ENCODE results near the gene KLHL26.

Gene KLHL26

DNA sequence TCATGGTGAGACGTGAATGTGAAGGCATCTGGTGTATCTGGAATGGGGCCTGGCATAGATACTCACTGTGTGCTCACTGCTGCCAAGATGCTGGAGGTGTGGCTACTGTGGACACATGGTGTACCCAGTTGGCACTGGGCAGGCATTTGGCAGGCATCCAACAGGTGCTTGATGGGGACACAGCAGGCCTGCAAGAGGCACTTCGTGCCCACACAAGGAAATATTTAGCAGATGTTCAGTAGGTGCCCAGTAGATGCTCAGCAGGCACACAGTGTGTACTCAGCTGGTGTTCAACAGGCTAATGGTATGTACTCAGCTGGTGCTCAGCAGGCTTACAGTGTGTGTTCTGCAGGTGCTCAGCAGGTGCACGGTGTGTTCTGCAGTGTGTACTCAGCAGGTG lies 60.9 kb downstream of the KLHL26 start:
- no peak for DNase-seq

DNA sequence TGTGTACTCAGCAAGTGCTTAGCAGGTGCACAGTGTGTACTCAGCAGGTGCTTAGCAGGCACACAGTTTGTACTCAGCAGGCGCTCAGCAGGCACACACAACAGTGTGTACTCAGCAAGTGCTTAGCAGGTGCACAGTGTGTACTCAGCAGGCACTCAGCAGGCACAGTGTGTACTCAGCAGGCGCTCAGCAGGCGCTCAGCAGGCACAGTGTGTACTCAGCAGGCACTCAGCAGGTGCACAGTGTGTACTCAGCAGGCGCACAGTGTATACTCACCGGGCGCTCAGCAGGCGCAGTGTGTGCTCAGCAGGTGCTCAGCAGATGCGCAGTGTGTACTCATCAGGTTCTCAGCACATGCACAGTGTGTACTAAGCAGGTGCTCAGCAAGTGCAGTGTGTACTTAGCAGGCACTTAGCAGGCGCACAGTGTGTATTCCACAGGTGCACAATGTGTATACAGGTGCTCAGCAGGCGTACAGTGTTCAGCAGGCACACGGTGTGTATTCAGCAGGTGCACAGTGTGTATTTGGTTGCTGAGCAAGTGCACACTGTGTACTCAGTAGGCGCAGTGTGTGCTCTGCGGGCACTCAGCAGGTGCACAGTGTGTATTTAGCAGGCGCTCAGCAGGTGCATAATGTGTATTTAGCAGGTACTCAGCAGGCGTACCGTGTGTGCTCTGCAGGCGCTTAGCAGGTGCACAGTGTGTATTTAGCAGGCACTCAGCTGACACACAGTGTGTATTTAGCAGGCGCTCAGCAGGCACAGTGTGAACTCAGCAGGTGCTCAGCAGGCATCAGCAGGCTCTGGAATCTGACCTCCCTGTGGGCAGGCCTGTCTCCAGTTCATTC lies 61.7 kb downstream of the KLHL26 start:
- DNase-seq = no peak

DNA sequence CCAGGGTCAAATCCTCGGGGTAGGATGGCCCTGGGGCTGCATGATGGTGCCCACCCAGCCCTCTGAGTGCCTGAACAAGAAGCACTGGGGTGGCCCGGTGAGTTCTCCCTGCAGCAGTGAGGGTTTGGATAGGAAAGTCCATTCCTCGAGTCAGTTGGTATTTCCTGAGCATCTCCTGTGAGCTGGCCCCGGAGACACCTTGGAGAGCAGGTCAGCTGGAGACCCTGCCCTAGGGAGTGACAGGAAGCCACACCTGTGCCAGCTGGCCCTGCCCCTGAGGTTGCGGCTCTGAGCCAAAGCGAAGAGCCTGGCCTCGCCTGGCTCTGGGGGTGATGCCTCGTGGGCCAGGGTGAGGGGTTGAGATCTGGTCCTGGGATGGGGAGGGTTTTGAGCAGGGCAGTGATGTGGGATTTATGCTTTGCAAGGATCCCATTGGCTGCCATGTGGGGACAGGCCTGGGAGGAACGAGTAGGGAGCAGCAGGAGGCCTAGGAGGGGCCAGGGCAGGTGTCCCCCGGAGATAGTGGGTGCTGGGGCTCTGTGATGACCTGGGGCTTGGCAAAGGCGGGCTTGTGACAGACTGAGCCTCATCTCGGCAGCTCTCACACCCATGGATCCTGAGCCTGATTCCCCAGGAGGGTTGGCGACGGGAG lies 62.7 kb downstream of the KLHL26 start:
- DNase-seq = no peak

DNA sequence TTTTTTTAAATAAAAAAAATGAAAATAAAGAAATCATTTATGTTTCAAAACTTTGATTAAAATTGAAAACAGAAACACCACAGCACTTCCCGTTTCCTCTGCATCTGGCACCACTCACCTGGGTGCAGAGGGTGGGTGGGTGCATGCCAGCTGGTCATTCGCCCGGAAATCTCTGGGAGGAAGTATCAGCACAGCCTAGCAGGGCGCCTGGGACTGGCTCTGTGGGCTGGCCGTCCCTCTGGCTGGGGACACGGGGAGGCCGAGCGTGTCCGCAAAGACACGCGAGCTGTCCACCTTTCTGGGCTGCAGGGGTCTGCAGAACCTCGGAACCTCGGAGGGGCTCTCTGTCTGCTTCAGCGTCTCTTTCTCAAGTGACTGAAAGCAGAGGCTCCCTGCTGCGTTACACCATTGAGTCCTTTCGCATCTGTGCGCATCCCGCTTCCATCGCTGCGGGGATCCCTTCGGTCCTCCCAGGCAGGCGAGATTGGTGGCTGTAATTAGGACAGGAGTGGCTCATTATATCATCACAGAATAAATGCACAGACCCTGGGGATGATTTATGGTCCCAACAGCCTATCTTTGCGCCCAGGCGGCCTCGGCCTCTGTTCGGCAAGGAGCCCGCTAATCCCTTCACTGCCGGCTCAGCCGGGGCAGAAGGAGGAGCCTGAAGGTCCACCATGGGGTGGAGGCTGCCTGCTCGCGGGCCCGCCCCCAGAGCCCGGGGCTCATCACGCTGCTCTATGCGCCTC lies 63.8 kb downstream of the KLHL26 start:
- DNase-seq = peak; percentile 71

DNA sequence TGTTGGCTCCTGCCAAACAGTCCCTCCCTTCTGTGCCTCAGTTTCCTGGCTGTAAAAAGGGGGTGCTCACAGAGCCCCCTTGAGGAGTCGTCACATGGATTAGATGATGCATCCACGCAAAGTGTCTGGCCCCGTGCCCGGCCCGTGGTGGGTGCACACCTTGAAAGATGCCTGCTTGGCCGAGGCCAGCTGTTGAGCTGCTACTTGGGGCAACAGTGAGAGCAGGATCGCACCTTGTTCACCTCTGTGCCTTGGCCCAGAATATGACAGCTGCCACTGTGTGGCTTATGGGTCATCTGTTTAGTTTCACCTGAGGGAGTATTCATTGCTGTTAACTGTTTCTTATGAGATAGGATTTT lies 64.4 kb downstream of the KLHL26 start:
- DNase-seq = no peak

DNA sequence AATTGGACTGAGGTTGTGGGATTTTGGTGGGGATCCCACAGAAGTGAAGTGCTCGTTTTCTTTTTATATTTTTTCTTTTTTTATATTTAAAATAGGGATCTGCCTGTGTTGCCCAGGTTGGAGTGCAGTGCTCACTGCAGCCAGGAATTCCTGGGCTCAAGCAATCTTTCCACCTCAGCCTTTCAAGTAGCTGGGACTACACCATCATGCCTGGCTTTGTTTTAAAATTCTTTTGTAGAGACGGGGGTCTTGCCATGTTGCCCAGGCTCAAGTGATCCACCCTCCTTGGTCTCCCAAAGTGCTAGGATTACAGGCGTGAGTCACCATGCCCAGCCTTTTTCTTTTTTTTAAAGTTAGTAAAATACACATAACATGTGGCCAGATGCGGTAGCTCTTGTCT lies 67.2 kb downstream of the KLHL26 start:
- no peak for DNase-seq

DNA sequence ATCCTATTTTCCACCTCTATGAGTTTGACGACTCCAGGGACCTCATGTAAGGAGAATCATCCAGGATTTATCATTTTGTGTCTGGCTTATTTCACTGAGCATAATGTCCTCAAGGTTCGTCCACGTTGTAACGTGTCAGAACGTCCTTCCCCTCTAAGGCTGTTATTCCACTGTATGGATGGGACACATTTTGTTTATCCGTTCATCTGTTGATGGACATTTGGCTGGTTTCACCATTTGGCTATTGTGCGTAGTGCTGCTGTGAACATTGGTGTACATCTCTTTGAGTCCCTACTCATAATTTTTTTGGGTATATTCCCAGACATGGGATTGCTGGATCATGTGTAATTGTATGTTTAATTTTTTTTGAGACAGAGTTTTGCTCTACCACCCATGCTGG lies 68.1 kb downstream of the KLHL26 start:
- DNase-seq = no peak

DNA sequence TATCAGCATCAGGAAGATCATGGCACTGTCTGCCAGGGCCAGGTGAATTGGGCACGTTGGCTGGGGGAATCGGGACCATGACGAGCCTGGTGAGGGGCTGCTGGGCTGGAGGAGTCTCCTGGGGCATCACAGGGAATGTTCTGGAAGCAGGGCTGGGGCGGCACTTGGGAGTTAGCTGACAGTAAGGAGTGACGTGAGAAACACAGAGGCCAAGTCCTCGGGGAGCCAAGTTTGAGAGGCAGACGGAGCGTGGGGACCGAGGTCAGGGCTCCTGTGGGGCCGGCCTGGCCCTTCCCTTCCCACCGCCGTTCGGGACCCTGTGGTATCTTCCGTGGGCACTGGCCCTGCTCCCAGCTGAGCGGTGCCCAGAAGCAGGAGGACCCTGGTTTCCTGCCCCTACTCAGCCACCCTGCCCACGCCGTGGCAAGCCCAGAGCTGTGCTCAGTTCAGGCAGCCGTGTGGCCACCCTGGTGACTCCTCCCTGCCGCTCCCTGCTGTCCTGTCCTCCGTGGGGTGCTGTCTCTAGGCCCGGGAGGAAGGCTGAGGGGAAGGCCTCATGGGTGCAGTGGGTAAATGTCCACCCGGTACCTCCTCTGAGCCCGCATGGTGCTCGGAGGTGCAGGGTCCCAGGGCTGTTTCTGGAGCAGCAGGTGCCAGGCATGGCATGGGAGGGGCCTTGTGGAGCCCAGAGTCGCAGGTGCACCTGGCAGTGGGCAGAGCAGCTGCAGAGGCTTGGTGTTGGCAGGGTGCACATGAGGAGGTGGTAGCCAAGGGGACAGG lies 71.8 kb downstream of the KLHL26 start:
- no peak for DNase-seq

DNA sequence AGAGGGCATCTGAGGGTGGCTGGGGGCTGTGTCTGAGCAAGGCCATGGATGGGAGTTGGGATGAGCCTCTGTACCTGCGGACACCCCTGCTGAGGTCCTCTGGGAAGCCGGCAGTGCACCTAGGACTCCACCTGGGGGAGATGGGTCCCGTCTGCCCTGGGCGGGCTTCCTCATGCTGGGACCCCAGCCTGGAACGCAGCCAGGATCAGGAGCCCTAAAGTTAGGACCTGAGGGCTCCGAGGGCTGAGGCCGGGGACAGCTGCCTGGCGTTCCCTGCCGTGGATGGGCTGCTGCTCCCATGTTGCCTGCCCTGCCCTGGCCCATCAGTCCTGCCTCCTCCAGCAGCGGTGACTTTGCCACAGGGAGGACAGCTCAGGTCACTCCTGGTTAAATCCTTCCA lies 72.7 kb downstream of the KLHL26 start:
- DNase-seq = no peak

DNA sequence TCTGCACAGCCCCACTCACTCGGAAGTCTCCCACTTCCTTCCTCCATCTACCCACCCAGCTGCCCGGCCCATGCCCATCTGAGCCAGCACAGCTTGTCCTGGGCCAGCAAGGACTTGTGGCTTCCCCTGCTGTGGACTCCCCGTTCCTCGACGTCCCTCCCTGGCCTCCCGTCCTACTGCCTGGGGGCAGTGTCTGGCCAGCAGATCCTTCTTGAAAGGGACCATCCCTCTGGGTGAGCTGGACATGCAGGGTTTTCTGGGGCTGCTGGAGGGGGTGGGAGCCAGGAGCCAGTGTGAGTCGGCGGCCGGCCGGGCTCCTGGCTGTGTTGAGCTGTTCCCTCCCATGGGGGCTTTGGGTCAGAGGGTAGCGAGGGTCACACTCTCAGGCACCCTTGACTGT lies 73.4 kb downstream of the KLHL26 start:
- no peak for DNase-seq

DNA sequence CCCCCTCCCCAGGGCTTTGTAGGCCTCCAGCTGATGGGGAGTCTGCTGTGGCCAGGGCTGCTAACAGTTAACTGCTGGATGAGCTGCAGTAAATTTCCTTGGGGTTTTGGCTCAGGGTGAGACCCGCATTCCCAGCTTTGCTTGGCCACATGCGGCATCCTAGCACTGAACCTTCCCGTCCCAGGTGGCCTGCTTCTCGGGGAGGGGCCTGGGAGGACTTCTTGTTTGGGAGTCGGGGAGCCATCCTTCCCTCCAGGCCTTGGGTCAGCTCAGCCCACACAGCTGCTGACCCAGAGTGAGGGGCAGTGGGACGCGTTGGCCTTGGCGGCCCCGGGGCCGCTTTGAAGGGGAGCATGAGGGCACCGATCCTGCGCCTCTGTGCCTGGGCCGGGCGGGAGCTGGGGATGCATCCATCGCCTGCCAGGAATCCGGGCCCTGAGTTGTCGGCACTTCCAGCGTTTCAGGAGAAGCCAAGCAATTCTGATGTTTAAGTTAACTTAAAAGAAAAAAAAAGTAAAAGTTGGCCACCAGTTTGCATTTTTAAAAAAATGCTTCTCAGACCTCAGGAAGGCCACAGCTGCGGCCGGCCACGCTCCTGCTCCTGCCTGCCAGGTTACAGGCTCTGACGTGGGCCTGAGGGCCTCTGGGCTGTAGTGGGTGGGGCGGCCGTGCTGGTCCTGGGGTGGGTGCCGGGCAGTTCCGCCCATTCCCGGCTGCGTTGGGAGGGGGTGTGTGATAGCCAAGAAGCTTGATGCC lies 74.3 kb downstream of the KLHL26 start:
- DNase-seq = no peak

DNA sequence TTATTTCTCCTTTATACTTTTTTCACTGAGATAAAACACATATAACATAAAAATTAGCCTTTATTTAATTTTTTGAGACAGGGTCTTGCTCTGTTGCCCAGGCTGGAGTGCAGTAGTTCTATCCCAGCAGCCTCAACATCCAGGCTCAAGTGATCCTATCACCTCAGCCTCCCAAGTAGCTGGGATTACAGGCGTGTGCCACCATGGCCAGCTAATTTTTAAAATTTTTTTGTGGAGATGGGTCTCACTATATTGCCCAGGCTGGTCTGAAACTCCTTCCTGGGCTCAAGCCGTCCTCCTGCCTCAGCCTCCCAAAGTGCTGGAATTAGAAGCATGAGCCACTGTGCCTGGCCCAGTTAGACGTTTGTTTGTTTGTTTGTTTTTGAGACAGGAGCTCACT lies 75.1 kb downstream of the KLHL26 start:
- DNase-seq = no peak

DNA sequence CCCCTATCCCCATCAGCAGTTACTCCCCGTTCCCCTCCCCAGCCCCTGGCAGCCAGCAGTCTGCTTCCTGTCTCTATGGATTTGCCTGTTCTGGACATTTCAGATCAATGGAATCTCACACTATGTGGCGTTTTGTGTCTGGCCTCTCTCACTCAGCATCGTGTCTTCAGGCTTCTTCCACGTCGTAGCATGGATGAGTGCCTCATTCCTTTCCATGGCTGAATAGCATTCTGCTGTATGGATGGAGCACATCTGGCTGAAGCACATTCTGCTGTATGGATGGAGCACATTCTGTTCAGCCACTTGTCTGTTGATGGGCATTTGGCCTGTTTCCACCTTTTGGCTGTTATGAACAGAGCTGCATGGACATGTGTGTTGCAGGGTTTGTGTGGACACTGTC lies 76.2 kb downstream of the KLHL26 start:
- no peak for DNase-seq

DNA sequence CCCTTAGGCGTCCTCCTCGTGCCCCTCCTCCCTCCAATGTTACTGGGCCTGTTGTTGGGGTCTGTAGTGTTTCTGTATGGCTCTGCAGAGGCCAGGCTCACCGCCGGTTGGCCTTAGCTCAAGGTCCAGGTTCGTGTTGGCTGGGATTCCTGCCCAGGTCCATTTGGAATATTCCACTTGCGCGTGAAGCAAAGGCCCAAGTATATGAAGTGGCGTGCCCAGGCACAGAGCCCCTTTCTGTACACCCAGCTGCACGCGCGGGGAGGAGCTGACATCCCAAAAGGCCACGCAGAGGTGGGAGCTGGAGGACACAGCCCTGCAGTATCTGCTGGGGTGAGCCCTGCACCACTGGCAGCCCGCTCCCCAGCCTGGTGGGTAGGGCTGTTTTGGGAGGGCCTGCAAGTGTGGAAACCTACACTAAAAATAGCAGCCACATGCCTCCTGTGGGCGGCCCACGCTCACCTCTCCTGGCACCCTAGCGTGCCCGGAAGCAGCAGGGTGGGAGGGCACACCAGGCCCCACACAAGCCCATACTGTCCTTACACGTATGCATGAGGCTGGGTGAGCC lies 76.8 kb downstream of the KLHL26 start:
- DNase-seq = no peak

DNA sequence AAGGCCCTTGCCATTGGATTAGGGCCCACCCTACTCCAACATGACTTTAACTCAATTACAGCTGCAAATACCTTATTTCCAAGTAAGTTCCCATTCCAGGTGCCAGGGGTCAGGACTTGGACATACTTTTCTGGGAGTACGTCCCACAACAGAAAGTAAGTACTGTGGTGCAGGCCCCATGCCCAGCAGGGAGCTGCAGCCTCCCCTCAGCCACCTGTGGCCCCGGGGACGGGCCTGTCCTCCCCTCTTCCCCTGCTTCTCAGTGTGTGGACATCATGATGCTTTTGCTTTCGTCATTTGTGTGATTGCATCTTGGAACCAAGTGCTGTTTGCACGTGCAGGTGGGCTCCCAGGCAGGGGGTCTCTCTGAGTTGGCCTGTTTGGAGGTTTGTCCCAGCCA lies 78.6 kb downstream of the KLHL26 start:
- no peak for DNase-seq

DNA sequence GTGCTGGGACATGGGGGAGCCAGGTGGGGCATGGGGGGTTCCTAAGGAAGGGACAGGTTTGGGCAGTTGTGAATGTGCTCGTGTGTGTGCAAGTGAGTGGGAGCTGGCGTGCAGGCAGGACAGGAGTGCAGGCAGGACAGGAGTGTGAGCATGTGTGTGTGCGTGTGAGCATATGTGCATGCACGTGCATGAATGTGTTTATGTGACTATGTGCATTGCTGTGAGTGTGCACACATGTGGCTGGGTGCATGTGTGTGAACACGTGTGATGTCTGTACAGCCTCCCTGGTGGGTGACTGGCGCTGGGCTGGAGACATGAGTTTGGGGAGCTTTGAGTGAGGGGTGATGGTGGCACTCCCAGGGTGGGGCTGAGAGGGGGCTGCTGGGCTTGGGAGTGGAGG lies 80.0 kb downstream of the KLHL26 start:
- DNase-seq = no peak

DNA sequence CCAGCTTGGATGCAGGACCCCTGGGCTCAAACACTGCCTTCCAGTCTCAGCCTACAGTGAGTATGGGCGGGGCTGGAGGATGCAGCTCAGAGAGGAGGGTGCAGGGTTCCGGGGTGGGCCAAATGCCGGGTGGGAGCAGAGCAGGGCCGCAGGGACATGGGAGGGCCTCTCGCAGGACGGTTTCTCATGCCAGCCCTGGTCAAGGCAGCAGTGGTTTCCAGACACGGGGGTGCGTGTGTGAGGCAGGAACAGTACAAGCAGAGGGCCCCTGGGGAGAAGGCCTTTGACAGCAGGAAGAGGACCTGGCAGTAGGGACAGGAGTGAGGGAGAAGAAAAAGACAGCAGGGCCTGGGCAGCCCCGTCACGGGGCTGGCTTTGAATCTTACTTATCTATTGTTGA lies 80.8 kb downstream of the KLHL26 start:
- no peak for DNase-seq

DNA sequence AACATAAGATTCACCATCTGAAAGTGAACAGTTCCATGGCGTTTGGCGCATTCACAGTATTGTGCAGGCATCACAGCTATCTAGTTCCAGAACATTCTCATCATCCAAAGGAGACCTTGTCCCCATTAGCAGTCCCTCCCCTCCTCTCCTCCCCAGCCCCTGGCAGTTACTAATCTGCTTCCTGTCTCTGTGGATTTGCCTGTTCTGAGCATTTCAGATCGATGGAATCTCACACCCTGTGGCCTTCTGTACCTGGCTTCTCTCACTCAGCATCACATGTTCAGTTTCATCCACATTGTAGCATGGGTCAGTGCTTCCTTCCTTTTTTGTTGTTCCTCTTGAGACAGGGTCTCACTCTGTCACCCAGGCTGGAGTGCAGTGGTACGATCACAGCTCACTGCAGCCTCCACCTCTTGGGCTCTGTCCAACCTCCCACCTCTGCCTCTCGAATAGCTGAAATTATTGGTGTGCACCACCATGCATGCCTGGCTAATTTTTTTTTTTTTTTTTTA lies 81.2 kb downstream of the KLHL26 start:
- DNase-seq = no peak

DNA sequence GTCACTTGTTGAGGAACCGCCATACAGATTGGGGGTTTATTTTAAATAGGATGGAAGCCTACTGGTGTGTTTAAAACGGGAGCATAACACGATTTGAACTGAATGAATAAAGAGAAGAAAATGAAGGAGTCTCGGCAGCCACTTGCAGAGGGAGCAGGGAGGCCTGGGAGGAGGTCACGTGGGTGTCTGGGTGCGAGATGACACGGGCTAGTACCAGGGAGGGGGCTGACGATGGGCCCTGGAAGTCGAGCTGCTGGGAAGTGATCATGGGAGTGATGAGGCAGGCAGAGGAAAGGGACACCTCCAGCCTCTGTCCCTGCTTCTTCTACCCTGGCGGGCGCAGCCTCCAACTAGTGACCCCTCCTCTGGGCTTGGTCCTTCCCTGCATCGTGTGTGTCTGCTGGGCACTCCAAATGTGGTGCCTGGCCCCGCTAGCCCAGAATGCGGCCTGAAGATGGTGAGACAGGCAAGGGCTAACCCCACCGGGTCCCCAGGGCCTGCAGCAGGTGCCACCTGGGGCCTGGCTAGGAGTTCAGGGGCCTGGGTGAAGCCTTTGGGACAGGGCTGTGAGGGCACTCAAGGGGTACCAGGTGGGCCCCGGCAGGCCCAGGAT lies 82.1 kb downstream of the KLHL26 start:
- DNase-seq = no peak

DNA sequence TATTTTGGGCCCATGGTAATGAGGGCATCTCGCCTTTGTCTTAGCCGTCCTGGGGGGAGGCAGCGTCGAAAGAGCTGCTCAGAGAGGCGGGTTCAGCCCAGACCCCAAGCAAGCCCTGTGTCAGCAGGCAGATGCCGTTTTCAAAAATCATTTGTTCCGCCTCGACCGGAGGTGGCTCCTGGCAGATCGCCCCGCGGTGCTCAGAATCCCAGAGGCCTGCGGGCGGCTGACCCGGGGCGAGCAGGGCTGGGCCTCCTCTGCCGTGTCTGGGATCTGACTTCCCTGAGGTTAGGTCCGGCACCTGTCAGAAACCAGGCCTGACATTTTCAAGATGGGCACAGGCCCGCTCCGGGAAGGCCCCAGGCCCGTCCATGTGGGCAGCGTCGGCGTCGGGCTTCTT lies 82.7 kb downstream of the KLHL26 start:
- DNase-seq = no peak
